Stimulated activated CD8-positive, alpha-beta memory T cell treated with anti-CD3 and anti-CD28 coated beads, Interleukin-7, amount 100 ng/mL, for 4 hours (primary cell): ENCODE measurements around the gene EXOC6.

ENCODE experiments used
- DNase-seq, 2 donors: peaks; one replicate each; pipeline ENCODE4 v3.0.0-alpha.2; 2020; ENCODE audit warnings: low read depth in 2 of 2

Gene EXOC6, protein sequence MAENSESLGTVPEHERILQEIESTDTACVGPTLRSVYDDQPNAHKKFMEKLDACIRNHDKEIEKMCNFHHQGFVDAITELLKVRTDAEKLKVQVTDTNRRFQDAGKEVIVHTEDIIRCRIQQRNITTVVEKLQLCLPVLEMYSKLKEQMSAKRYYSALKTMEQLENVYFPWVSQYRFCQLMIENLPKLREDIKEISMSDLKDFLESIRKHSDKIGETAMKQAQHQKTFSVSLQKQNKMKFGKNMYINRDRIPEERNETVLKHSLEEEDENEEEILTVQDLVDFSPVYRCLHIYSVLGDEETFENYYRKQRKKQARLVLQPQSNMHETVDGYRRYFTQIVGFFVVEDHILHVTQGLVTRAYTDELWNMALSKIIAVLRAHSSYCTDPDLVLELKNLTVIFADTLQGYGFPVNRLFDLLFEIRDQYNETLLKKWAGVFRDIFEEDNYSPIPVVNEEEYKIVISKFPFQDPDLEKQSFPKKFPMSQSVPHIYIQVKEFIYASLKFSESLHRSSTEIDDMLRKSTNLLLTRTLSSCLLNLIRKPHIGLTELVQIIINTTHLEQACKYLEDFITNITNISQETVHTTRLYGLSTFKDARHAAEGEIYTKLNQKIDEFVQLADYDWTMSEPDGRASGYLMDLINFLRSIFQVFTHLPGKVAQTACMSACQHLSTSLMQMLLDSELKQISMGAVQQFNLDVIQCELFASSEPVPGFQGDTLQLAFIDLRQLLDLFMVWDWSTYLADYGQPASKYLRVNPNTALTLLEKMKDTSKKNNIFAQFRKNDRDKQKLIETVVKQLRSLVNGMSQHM

DNA sequence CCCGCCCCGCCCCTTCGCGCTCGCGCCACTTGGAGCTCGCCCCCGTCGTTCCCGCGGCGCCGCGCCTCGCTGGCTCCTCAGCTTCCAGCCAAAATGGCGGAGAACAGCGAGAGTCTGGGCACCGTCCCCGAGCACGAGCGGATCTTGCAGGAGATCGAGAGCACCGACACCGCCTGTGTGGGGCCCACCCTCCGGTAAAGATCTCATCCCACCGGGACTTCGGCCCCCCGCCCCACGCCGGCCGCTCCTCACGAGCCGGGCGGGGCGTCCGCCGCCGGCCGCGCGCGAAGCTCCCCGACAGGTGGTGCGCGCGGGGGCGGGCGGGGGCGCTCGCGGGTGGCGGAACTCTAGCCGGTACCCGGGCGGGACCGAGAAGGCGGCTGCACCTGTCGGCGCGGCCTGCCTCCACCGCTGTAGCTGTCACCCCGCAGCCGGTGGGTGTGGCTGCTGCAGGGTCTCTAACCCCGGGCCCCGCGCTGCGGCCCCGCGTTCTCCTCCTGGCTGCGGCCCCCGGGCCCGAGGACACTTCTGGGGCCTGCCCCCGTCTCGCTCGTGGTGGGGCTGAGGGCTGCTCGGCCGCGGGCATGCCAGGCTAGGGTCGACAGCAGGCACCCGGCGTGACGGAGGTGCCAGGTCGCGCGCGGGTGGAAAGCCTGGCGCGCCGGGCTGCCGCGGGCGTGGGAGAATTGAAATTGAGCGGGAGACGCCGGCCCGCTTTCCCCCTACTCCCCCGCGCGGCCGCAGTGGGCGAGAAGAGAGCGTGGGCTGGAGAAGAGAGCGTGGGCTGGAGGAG, at the start of gene EXOC6:
Gene EXOC6, plus strand, starts transcription at position 80 of the 793 bp plus-strand sequence. Its CDS starts 14 bp downstream, at position 94.
- DNase-seq = peak; percentile 67 to 80

DNA sequence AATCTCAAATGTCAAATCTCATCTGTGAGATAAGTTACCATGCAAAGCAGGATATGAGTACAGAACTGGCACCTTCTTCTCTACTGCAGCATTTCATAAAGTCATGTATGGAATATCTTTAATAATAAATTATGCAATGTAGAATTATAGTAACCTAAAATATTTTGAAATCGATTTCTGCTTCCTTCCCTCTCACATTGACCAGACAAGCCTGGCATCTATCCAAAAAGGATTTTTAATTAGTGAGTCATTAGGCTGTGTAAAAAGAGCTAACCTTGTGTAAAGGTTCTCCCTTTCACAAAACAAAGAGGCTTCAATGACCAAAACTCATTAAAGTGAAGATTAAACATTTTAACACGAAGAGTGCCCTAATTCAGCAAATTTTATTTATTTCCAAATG, 48.8 kb upstream of the EXOC6 start:
- DNase-seq = no peak

DNA sequence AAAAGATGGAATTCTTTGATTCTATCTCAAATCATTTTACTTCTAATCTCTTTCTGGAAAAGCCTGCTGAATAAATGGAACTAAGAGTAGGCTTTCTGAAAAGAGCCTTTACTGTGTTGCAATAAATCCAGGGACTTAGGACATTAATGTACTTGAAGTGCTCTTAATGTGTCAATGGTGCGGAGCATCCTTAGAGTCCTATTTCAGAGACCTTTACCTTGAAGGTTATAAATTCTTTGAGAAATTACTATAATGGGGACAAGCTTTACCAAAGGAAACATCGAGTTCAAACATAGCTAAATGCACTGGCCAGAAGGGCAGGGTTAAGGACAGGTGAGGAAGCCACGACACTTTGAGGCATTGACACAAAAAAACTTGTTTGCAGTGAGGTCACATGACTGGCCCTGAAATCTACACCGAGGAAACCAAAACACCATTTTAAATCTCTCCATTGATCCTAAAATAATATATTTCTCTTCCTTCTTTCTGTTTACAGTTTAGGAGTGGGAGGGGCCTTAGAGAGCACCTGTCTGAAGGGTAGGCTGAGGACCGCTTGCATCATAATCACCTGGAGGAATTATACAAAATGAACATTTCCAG, 48.1 kb upstream of the EXOC6 start:
- DNase-seq = no peak

DNA sequence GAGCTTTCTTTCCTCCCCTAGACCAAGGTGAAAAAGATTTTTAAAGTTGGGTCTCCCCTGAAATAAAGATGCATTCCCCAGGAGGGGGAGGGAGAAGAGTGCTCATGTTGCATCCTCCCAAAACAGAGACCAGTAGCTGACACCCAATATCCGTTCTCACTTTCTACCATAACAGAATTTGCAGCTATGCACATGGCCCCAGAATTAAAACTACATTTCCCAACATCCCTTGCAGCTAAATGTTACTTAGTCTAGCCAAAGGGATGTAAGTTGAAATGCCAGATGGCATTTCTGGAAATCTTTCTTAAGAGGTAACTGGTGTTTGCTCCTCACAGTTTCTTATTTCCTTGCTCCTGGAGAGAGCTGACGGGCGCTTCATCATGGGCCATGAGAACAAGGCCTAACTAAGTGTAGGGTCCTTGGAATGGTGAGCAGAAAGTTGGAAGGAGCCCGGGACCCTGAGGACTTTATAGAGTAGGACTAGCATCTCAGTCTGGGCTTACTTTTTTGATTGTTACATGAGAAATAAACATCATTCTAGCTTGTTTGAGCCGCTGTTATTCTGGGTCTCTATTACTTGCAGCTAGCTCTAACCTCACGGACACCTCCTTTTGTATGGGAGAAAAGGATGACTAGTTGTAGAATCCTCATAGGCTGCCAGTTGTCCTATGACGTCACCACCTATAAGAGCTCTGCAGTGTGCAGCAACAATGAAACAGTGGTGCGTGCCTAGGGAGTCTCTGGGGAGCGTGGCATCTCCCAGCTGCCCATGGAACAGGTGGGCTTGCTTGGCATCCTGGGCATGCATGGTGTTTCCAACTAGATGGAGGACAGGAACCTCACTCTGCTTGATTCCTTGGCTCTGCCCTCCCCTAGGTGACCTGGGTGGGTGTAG, 46.1 kb upstream of the EXOC6 start:
- DNase-seq = no peak

DNA sequence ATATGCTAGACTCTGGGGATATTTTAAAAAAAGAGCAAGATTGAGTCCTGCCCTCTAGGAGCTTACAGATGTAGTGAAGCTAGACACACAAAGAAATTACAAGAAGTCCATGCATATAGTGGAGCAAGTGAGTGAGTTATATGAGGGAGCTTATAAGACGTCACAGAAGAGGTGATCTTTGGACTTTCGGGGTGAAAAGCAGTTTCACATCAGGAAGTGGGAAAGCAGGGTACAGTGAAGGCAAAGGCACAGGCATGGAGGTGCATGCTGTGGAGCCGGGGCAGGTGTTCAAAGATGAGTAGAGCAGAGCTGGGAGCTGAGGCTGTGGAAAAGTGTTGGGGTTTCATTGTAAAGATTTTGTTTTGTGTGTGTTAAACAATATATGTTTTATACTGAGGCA, 38.5 kb upstream of the EXOC6 start:
- no peak for DNase-seq

DNA sequence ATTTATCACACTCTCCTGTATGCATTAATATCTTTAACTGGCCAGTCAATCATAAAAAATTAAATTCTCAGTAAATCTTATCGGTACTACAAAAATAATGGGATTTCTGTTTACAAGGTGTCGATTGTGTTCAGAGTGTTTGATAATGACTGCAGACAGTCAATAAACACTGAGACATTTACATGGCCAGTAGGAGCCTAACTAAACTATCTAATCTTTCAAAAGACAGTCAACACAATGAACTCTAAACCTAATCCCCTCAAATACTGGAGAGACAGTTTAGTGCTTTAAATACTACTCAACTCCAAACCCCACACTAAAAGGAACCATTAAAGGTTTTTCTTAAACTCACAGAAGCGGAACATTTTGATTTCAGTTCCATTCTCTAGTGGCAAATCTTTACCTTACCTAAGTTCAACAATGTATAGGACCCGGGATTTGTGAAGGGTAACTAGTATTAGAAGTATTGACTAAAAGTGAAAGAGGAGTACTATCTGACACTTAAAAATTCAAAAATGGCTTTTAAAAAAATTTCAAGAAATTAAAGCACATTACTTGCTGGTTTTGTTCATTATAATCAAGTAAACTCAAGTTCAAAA, 37.3 kb upstream of the EXOC6 start:
- no peak for DNase-seq

DNA sequence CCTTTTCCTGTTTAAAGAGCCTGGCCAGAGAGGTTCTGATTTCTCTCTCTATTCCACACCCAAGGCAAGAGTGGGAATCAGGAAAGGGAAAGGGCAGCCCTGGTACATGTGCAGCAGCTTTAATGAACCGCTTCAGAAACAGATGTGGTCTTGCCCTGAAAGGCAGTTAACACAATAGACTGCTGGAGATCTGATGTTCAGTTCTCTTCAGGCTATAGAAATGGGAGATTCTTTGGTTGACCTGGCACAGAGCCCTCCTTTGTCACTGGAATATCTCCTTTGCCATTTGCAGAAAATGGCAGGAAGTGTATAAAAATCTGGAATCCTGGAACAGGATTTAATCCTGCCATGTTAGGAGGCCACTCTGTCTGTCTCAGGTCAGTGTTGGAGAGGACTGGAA, 36.3 kb upstream of the EXOC6 start:
- DNase-seq = no peak

DNA sequence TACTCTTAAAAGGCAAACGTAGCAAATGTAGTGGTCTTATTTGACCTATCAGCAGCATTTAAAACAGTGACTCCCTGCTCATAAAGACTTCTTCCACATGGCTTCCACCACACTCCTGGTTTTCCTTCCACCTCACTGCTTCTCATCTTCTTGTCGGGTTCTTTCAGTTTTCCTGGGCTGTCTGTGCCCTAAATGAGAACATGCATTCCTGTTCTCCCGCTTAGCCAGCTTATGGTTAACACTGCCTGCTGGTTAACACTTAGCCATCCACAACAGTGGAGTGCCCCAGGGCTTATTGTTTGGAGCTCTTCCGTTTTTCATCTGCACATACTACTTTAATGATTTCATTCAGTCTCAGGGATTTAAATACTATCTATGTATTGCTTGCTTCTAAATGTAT, 34.3 kb upstream of the EXOC6 start:
- DNase-seq = no peak

DNA sequence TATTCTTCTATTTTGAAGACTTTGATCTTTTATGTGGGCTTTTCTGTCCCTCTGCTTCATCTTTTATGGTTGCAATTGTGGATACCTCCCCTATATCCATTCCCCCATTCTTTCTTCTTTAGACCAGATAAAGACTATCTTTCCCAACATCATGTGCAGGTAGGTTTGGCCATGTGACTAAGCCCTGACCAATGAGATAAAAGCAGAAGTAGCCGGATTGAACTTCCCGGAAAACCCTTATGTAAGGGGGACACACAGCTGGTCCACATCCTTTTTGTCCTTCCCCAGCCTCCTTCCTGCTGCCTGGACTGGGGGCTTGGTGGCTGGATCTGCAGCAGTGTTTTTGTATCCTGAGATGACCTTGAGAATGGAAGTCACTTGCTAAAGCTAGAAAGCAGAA, 33.5 kb upstream of the EXOC6 start:
- DNase-seq = no peak

DNA sequence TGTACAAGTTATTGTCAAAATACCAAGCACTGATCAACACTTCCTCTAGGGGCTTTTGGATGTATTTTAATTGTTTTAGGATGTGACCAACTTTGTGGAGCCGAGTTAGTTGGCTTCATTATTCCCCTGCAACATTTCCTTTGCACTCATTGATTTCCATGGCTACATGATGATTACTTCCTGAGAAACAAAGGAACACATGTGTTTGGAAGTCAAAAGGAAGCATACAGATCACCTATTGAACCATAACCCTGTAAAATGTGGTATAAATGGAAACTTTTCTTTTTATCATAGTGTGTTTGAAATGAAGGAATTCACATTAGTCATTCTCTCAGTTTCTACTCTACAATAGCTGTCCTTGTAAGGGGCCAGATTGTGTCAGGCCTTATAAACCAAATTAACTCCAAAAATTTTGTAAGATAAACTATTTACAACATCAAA, 32.2 kb upstream of the EXOC6 start:
- no peak for DNase-seq

DNA sequence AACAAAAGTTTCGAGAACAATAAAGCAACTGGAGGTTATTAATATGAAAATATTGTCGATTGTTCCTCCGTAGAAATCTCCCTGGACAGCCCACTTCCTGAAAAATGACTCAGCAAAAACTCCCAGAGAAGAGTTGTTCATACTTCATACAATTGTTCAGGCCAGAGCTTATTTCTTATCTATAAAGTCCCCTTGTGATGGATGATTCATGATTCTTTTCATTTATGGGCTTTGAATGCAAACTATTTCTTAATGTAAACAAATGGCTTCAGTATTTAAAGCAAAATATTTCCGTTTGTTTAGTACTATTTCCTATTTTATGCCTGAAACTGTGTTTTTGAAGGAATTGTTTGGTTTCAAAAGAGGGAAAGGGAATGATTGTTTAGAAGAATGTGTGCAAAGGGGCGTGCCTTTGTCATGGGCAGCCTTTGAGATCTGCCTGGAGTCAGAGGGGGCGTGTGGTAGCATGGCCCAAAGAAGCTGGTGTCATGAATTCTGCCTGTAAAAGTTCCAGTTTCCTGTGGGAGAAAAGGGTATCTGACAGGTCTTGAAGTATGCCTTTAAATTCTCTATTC, 26.2 kb upstream of the EXOC6 start:
- DNase-seq = no peak

DNA sequence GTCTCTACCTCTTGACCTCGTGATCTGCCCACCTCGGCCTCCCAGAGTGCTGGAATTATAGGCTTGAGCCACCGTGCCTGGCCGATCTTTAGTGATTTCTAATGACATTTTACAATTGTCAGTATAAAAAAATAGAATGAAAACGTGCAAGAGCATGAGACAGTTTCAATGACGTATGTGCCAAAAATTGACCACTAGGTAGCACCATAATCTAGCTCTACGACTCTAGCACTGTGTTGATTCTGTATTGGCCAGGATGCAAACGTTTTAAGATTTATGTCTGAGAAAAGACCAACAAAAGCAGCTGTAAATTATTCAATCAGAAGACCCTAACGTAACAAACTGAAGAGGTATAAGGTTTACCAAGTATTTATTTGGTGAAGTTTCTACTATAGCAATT, 25.4 kb upstream of the EXOC6 start:
- DNase-seq = no peak

DNA sequence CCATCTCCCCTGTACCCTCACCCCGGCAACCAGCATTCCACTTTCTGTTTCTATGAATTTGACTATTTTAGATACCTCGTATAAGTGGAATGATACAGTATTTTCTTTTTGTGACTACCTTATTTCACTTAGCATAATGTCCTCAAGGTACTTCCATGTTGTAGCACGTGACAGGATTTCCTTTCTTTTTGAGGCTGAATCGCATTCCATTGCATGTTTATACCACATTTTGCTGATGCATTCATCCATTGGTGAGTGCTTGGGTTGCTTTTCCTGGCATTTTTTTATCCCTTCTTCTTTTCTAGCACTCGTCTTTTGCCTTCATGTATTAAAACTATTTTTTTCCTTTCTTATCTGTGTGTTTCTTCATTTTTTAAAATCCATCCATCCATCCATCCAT, 22.3 kb upstream of the EXOC6 start:
- DNase-seq = no peak

DNA sequence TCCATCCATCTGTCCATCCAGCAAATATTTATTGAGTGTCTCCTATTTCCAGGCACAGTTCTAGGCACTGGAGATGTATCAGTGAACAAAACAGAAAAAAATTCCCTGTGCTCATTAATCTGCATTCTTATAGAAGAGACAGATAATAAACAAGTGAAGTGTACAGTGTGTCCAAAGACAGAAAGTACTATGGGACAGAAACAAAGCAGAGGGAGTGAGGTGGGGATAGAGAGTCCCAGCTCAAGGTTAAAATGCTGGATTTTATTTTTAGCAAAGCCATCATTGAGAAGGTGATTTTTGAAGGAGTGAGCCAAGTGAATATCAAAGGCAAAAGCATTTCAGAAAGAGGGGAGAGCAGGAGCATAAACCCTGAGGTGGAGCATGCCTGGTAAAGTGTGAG, 21.8 kb upstream of the EXOC6 start:
- DNase-seq = no peak

DNA sequence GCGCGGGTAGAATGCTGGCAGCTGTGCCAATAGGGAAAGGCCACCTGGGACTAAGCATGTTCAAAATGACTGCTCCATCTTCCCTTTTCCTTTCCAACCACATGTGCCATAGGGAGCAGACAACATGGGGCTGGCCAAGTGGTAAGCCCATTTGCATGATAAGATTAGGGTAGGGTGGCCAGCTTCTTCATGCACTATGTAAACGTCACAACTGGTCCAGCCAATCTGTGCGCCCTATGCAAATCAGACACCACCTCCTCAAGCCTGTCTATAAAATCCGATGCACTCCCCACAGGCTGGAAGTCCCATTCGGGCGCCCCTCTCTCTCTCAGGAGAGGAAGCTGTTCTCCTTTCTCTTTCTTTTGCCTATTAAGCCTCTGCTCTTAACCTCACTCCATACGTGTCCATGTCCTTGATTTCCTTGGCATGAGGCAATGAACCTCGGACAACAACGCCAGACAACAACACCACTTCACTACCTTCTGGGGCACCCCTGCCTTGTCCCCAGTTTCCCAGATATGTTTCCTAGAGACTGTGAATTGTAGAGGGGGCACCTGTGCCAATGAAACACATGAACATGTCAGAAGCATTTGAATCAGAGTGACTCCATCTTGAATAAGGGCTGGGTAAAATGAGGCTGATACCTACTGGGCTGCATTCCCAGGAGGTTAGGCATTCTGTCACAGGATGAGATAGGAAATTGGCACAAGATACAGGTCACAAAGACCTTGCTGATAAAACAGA, 19.1 kb upstream of the EXOC6 start:
- no peak for DNase-seq

DNA sequence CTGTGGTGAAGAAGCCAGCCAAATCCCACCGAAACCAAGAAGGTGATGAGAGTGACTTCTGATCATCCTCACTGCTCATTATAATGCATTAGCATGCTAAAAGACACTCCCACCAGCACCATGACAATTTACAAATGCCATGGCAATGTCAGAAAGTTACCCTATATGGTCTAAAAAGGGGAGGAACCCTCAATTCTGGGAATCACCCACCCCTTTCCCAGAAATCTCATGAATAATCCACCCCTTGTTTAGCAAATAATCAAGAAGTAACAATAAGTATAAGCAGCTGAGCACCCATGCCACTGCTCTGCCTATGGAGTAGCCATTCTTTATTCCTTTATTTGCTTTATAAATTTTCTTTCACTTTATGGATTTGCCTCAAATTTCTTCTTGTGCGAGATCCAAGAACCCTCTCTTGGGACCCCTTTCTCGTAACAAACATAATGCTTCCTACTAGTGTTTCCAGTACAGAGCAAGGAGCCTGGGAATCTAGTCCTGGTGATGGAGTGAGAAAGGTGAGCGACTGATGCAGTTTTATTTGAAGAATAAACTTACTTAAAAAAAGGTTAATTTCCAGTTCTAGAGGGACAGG, 18.4 kb upstream of the EXOC6 start:
- DNase-seq = no peak

DNA sequence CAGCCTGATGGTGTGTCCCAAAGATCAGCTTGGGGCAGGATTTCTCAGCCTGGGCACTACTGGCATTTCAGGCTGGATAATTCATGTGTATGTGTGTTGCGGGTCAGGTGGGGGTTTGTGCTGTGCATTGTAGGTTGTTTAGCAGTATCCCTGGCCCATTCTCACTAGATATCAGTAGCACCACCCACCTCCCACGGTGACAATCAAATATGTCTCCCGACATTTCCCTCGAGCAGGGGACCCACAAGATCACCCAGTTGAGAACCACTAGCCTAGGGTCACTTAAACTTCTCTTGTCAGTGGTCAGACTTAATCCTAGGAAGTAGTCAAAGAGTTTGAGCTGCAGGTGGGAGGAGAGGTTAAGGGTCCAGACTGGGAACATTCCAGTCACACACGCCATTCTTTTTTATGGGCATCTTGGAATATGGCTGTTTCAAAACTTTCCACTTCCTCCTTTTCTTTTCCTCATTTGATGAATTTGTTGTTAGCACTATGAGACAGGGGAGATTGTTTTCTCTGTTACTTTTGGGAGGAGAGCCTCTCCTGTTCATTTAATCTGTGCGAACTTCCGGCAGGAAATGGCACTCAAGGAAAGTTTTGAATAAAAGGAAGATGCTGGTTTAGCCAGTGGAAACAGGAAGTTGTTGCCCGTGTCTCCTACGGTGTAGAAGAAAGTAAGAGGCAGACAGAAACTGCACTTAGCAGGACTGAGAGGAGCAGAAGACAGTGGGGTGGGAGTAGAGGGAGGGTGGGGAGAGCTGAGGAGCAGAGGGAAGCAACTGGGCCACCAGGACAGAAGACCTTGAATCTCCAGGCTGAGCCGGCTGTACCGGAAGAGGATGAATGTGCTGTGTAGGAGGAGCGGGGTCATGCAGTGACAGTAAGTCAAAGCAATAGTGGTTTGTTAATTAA, 17.6 kb upstream of the EXOC6 start:
- DNase-seq = peak in 1 of 2 donors; percentile 4

DNA sequence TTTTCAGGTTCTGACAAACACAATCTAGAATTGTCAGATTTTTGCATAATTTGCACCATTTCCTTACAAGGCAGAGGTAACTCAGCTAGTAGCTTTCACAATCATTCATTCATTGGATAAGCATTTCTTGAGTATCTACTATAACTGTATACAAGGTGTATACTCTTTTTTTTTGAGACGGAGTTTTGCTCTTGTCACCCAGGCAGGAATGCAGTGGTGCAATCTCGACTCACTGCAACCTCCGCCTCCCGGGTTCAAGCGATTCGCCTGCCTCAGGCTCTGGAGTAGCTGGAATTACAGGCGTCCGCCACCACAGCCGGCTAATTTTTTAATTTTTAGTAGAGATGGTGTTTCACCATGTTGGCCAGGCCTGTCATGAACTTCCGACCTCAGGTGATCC, 16.2 kb upstream of the EXOC6 start:
- no peak for DNase-seq
